ENCODE data around the gene ROR2. TPM values are rescaled to one million over a fixed set of nuclear protein-coding genes. Genes with fewer than 3 reads are reported as not detected.

The ROR2 gene
- total and polyA plus RNA-seq, 2 experiments from 2014 or later, result 8.1 to 18.8 TPM

- TF ChIP-seq, protein P1, sequence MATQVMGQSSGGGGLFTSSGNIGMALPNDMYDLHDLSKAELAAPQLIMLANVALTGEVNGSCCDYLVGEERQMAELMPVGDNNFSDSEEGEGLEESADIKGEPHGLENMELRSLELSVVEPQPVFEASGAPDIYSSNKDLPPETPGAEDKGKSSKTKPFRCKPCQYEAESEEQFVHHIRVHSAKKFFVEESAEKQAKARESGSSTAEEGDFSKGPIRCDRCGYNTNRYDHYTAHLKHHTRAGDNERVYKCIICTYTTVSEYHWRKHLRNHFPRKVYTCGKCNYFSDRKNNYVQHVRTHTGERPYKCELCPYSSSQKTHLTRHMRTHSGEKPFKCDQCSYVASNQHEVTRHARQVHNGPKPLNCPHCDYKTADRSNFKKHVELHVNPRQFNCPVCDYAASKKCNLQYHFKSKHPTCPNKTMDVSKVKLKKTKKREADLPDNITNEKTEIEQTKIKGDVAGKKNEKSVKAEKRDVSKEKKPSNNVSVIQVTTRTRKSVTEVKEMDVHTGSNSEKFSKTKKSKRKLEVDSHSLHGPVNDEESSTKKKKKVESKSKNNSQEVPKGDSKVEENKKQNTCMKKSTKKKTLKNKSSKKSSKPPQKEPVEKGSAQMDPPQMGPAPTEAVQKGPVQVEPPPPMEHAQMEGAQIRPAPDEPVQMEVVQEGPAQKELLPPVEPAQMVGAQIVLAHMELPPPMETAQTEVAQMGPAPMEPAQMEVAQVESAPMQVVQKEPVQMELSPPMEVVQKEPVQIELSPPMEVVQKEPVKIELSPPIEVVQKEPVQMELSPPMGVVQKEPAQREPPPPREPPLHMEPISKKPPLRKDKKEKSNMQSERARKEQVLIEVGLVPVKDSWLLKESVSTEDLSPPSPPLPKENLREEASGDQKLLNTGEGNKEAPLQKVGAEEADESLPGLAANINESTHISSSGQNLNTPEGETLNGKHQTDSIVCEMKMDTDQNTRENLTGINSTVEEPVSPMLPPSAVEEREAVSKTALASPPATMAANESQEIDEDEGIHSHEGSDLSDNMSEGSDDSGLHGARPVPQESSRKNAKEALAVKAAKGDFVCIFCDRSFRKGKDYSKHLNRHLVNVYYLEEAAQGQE (IDR thresholded peaks at IDR 0.05; ENCODE audit: unreplicated experiment), result no peak
- TF ChIP-seq CREB1 (CRISPR knock-in tag; IDR thresholded peaks at IDR 0.05; ENCODE audit: low read depth) (no peak), ZNF114 (CRISPR knock-in tag; IDR thresholded peaks at IDR 0.05) (no peak), NANOG (IDR thresholded peaks at IDR 0.05; ENCODE audit: borderline replicate concordance) (no peak), STAT1 (IDR thresholded peaks at IDR 0.05; ENCODE audit: unreplicated experiment) (no peak), POLR2AphosphoS5 (IDR thresholded peaks at IDR 0.05; ENCODE audit: low read depth) (no peak), ZNF331 (CRISPR knock-in tag; IDR thresholded peaks at IDR 0.05; ENCODE audit: low read depth) (no peak), EZH2phosphoT487 (IDR thresholded peaks at IDR 0.05; ENCODE audit: unreplicated experiment) (no peak), ETS1 (IDR thresholded peaks at IDR 0.05) (no peak)
- TF ChIP-seq, protein P2, sequence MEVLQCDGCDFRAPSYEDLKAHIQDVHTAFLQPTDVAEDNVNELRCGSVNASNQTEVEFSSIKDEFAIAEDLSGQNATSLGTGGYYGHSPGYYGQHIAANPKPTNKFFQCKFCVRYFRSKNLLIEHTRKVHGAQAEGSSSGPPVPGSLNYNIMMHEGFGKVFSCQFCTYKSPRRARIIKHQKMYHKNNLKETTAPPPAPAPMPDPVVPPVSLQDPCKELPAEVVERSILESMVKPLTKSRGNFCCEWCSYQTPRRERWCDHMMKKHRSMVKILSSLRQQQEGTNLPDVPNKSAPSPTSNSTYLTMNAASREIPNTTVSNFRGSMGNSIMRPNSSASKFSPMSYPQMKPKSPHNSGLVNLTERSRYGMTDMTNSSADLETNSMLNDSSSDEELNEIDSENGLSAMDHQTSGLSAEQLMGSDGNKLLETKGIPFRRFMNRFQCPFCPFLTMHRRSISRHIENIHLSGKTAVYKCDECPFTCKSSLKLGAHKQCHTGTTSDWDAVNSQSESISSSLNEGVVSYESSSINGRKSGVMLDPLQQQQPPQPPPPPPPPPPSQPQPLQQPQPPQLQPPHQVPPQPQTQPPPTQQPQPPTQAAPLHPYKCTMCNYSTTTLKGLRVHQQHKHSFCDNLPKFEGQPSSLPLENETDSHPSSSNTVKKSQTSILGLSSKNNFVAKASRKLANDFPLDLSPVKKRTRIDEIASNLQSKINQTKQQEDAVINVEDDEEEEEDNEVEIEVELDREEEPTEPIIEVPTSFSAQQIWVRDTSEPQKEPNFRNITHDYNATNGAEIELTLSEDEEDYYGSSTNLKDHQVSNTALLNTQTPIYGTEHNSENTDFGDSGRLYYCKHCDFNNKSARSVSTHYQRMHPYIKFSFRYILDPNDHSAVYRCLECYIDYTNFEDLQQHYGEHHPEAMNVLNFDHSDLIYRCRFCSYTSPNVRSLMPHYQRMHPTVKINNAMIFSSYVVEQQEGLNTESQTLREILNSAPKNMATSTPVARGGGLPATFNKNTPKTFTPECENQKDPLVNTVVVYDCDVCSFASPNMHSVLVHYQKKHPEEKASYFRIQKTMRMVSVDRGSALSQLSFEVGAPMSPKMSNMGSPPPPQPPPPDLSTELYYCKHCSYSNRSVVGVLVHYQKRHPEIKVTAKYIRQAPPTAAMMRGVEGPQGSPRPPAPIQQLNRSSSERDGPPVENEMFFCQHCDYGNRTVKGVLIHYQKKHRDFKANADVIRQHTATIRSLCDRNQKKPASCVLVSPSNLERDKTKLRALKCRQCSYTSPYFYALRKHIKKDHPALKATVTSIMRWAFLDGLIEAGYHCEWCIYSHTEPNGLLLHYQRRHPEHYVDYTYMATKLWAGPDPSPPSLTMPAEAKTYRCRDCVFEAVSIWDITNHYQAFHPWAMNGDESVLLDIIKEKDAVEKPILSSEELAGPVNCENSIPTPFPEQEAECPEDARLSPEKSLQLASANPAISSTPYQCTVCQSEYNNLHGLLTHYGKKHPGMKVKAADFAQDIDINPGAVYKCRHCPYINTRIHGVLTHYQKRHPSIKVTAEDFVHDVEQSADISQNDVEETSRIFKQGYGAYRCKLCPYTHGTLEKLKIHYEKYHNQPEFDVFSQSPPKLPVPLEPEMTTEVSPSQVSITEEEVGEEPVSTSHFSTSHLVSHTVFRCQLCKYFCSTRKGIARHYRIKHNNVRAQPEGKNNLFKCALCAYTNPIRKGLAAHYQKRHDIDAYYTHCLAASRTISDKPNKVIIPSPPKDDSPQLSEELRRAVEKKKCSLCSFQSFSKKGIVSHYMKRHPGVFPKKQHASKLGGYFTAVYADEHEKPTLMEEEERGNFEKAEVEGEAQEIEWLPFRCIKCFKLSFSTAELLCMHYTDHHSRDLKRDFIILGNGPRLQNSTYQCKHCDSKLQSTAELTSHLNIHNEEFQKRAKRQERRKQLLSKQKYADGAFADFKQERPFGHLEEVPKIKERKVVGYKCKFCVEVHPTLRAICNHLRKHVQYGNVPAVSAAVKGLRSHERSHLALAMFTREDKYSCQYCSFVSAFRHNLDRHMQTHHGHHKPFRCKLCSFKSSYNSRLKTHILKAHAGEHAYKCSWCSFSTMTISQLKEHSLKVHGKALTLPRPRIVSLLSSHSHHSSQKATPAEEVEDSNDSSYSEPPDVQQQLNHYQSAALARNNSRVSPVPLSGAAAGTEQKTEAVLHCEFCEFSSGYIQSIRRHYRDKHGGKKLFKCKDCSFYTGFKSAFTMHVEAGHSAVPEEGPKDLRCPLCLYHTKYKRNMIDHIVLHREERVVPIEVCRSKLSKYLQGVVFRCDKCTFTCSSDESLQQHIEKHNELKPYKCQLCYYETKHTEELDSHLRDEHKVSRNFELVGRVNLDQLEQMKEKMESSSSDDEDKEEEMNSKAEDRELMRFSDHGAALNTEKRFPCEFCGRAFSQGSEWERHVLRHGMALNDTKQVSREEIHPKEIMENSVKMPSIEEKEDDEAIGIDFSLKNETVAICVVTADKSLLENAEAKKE (CRISPR knock-in tag; IDR thresholded peaks at IDR 0.05), result no peak
- peaks cover 21% of the 10 kb centered on the region; the same call in 1 of the 2 replicates for H3K4me1 ChIP-seq (ENCODE audit: insufficient read depth)
- H3K4me3 Mint-ChIP-seq, result no peak overlapping the region
- peaks cover 12% of the 10 kb centered on the region for H3K27me3 Mint-ChIP-seq (ENCODE audit: insufficient read depth, low read depth, poor library complexity)
- H3K27ac ChIP-seq (ENCODE audit: low read depth), result no peak overlapping the region
- H4K20me1 ChIP-seq (replicated peaks; ENCODE audit: insufficient read depth), result no peaks in the 10 kb centered on the region
- H3K9me3 Mint-ChIP-seq, result peaks cover 12% of the 10 kb centered on the region; the same call in 2 of the 3 replicates
- no peak overlapping the region for H3K4me2 ChIP-seq
- no peaks in the 10 kb centered on the region for H3F3A ChIP-seq (replicated peaks; ENCODE audit: low read depth)
- no peaks in the 10 kb centered on the region for H3K36me3 Mint-ChIP-seq (ENCODE audit: low read depth)
- no peak overlapping the region for H3K4me3 ChIP-seq
- H3K27me3 ChIP-seq (ENCODE audit: insufficient read depth), result no peaks in the 10 kb centered on the region
- DNase-seq (ENCODE audit: low spot score) (no peak), ATAC-seq (no peak)
- H3K79me2 ChIP-seq (replicated peaks; ENCODE audit: insufficient read depth), result no peaks in the 10 kb centered on the region
- no peak overlapping the region for H2AFZ ChIP-seq
- no peak overlapping the region for H3K27ac Mint-ChIP-seq
- peaks cover 23% of the 10 kb centered on the region for H3K4me1 Mint-ChIP-seq
- H3K9me2 ChIP-seq (ENCODE audit: insufficient read depth), result peaks cover 15% of the 10 kb centered on the region
- H3K36me3 ChIP-seq (ENCODE audit: insufficient read depth), result no peaks in the 10 kb centered on the region
These were observed 382.3 kb downstream of the ROR2 start for GRCh38 chr9:91567642-91568274.

Data from GM23338 (cell line).